AG04450 (cell line): Measurements from ENCODE around the gene NIPSNAP3A. TPM values are rescaled to one million over a fixed set of nuclear protein-coding genes. Genes with fewer than 3 reads are reported as not detected.

ENCODE experiments used
- CTCF ChIA-PET: fragments of 300-600, 350-600 bp; formaldehyde crosslinking; extraction: SDS; loops from one replicate; lab custom pipeline; 2022; ENCODE audit warnings: antibody characterized with exemption, inconsistent platforms; lab: Charles Lee
- POLR2A ChIA-PET: fragments of 350-600 bp; formaldehyde crosslinking; extraction: SDS; loops from one replicate; lab custom pipeline; 2021; ENCODE audit warnings: antibody characterized with exemption, inconsistent platforms; lab: Yijun Ruan, JAX
- DNase-seq: peaks from one replicate; pipeline ENCODE4 v3.0.0-alpha.2; 2011; ENCODE audit warnings: low read depth, low spot score
- H3K27ac ChIP-seq: one replicate; pipeline ENCODE4 v1.5.1; 2012; ENCODE audit warnings: low read depth, low read length, control low read depth
- H3K27me3 ChIP-seq: one replicate; pipeline ENCODE4 v1.6.0; 2012; ENCODE audit warnings: low read length; ENCODE audit not compliant: control insufficient read depth, insufficient read depth
- H3K4me3 ChIP-seq: 2 replicates; pipeline ENCODE4 v1.5.1; 2011; ENCODE audit warnings: mild to moderate bottlenecking, low read depth, low read length, control low read depth
- H3K9me3 ChIP-seq: 2 replicates; pipeline ENCODE4 v1.5.1; 2012; ENCODE audit warnings: low read length; ENCODE audit not compliant: control insufficient read depth, insufficient read depth
- CTCF ChIP-seq: IDR thresholded peaks from 2 replicates; pipeline ENCODE4 v1.5.1; 2011; ENCODE audit warnings: low read depth, low read length, control low read depth, inconsistent platforms
- polyA plus RNA-seq: library from polyadenylated mRNA; depleted of rRNA; stranded (reverse); fragments of >200 nt; gene quantifications from 2 replicates; pipeline ENCODE4 v1.2.3, GENCODE V29; 2011

NIPSNAP3A gene
- polyA plus RNA-seq, 1 experiment = 42.5 TPM

GRCh38 chr9:104794070-104794469 is 46.6 kb downstream of the NIPSNAP3A start:
- Histone ChIP-seq H3K9me3 (no peaks in the 10 kb centered on the region), H3K27me3 (no peaks in the 10 kb centered on the region), H3K4me3 (no peak overlapping the region), H3K27ac (no peak overlapping the region)
- CTCF ChIA-PET = no interaction called here
- DNase-seq = no peak
- POLR2A ChIA-PET = no interaction called here
- no peak for TF ChIP-seq CTCF

- Histone ChIP-seq H3K9me3 (no peaks in the 10 kb centered on the region), H3K27ac (no peak overlapping the region), H3K4me3 (no peak overlapping the region), H3K27me3 (no peaks in the 10 kb centered on the region)
- DNase-seq = no peak
- TF ChIP-seq CTCF = no peak
- CTCF ChIA-PET = no interaction called here
- POLR2A ChIA-PET = no interaction called here
Observed at GRCh38 chr9:104795082-104795481, 47.6 kb downstream of the NIPSNAP3A start.

GRCh38 chr9:104795857-104796256 is 48.4 kb downstream of the NIPSNAP3A start:
- no peak for TF ChIP-seq CTCF
- POLR2A ChIA-PET = no interaction called here

GRCh38 chr9:104798209-104798995 is 50.9 kb downstream of the NIPSNAP3A start:
- Histone ChIP-seq H3K9me3 (no peaks in the 10 kb centered on the region), H3K4me3 (no peak overlapping the region), H3K27me3 (no peaks in the 10 kb centered on the region), H3K27ac (no peak overlapping the region)
- ChIA-PET POLR2A (no interaction called here), CTCF (interaction anchor here (1.1 kb wide), 1 partner anchor 10 kb away, joined by 4 read pairs; no protein-coding TSS in a partner anchor)
- DNase-seq = no peak
- no peak for TF ChIP-seq CTCF

More at GRCh38 chr9:104795857-104796256, 48.4 kb downstream of the NIPSNAP3A start:
- Histone ChIP-seq H3K27me3 (no peaks in the 10 kb centered on the region), H3K9me3 (no peaks in the 10 kb centered on the region), H3K4me3 (no peak overlapping the region), H3K27ac (no peak overlapping the region)
- CTCF ChIA-PET = no interaction called here
- no peak for DNase-seq

GRCh38 chr9:104800068-104800785 is 52.7 kb downstream of the NIPSNAP3A start:
- Histone ChIP-seq H3K27ac (no peak overlapping the region), H3K27me3 (no peaks in the 10 kb centered on the region), H3K9me3 (no peaks in the 10 kb centered on the region), H3K4me3 (no peak overlapping the region)
- POLR2A ChIA-PET = no interaction called here
- CTCF ChIA-PET = interaction anchor here (0.6 to 0.8 kb wide), 2 partner anchors 19 to 94 kb away, joined by 3 to 4 read pairs; no protein-coding TSS in a partner anchor
- DNase-seq = no peak
- TF ChIP-seq CTCF = no peak
